HCT116 (cell line): ENCODE data around the gene PPP6R3.

Source experiments
- CEBPB ChIP-seq: IDR thresholded peaks from 2 replicates; pipeline ENCODE4 v1.6.1; 2012; ENCODE audit warnings: low read depth
- CTCF ChIP-seq, 3 experiments: fragments of 200-600 bp in 1 of 3; sonication (generic) in 1 of 3; IDR thresholded peaks in 2 of 3; conservative IDR thresholded peaks in 1 of 3; 2 replicates each; pipeline ENCODE4 v1.5.1; 2012 to 2017; ENCODE audit warnings: low read depth in 2 of 3, low read length in 2 of 3, antibody characterized with exemption in 1 of 3, borderline replicate concordance in 1 of 3, control low read depth in 1 of 3, mild to moderate bottlenecking in 1 of 3, mixed read lengths in 1 of 3, mixed run types in 1 of 3, moderate library complexity in 1 of 3; ENCODE audit not compliant: insufficient read depth in 1 of 3
- EGR1 ChIP-seq: IDR thresholded peaks from 2 replicates; pipeline ENCODE4 v1.6.1; 2012; ENCODE audit warnings: low read depth
- EZH2 ChIP-seq: fragments of 200-600 bp; sonication (generic); IDR thresholded peaks from 2 replicates; pipeline ENCODE4 v1.6.1; 2017; ENCODE audit warnings: antibody characterized with exemption, mixed run types
- JUND ChIP-seq: IDR thresholded peaks from 2 replicates; pipeline ENCODE4 v1.6.1; 2012
- MAX ChIP-seq: IDR thresholded peaks from 2 replicates; pipeline ENCODE4 v1.6.1; 2012
- POLR2A ChIP-seq: IDR thresholded peaks from 2 replicates; pipeline ENCODE4 v1.7.0; 2011; ENCODE audit warnings: borderline replicate concordance; ENCODE audit not compliant: insufficient read depth, insufficient read length; ENCODE audit errors: extremely low read depth
- POLR2AphosphoS5 ChIP-seq: IDR thresholded peaks from 2 replicates; pipeline ENCODE4 v1.6.1; 2011; ENCODE audit warnings: mild to moderate bottlenecking, low read depth, low read length, moderate library complexity
- SIN3A ChIP-seq: IDR thresholded peaks from 2 replicates; pipeline ENCODE4 v1.6.1; 2012; ENCODE audit warnings: low read depth
- SP1 ChIP-seq: IDR thresholded peaks from 2 replicates; pipeline ENCODE4 v1.6.1; 2012; ENCODE audit warnings: low read depth
- ZNF274 ChIP-seq: fragments of 200-500 bp; sonication (Bioruptor generic); IDR thresholded peaks from 2 replicates; pipeline ENCODE4 v1.6.1; 2014; ENCODE audit warnings: mild to moderate bottlenecking, low read depth, low read length, inconsistent platforms
- TF ChIP-seq, protein P1 (sequence below): IDR thresholded peaks from 2 replicates; pipeline ENCODE4 v1.6.1; 2012; ENCODE audit warnings: low read depth

DNA sequence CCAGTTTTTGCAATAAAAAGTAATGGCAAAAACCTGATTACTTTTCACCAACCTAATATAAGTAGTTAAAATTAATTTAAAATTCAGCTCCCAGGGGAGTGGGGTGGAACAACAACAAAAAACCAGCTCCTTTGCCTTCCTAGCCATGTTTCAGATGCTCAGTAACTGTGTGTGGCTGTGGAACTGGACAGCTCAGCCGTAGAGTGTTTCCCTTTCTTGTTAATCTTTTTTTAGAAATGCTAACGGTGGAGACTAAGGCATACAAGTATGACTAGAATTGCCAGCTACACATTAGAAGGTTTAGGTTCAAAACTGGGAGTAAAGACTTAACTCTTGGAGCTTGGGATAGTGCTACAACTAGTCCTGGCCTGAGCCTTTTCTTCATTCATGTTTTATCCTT lies 45.0 kb downstream of the PPP6R3 start:
- TF ChIP-seq CTCF (IDR thresholded peaks at IDR 0.05 in 2 of 3, conservative IDR thresholded peaks at IDR 0.05 in 1 of 3; ENCODE audit: borderline replicate concordance in 1 of 3, insufficient read depth in 1 of 3, low read depth in 2 of 3, low read length in 2 of 3) (no peak), POLR2A (no peak), SP1 (no peak), POLR2AphosphoS5 (no peak), SIN3A (no peak), EZH2 (no peak), JUND (no peak), CEBPB (no peak), EGR1 (no peak), ZNF274 (no peak), MAX (no peak)
- TF ChIP-seq, protein P1, sequence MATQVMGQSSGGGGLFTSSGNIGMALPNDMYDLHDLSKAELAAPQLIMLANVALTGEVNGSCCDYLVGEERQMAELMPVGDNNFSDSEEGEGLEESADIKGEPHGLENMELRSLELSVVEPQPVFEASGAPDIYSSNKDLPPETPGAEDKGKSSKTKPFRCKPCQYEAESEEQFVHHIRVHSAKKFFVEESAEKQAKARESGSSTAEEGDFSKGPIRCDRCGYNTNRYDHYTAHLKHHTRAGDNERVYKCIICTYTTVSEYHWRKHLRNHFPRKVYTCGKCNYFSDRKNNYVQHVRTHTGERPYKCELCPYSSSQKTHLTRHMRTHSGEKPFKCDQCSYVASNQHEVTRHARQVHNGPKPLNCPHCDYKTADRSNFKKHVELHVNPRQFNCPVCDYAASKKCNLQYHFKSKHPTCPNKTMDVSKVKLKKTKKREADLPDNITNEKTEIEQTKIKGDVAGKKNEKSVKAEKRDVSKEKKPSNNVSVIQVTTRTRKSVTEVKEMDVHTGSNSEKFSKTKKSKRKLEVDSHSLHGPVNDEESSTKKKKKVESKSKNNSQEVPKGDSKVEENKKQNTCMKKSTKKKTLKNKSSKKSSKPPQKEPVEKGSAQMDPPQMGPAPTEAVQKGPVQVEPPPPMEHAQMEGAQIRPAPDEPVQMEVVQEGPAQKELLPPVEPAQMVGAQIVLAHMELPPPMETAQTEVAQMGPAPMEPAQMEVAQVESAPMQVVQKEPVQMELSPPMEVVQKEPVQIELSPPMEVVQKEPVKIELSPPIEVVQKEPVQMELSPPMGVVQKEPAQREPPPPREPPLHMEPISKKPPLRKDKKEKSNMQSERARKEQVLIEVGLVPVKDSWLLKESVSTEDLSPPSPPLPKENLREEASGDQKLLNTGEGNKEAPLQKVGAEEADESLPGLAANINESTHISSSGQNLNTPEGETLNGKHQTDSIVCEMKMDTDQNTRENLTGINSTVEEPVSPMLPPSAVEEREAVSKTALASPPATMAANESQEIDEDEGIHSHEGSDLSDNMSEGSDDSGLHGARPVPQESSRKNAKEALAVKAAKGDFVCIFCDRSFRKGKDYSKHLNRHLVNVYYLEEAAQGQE = no peak
